ENCODE measurements around the gene AASDH. TPM values are rescaled to one million over a fixed set of nuclear protein-coding genes. Genes with fewer than 3 reads are reported as not detected.

Gene AASDH, protein sequence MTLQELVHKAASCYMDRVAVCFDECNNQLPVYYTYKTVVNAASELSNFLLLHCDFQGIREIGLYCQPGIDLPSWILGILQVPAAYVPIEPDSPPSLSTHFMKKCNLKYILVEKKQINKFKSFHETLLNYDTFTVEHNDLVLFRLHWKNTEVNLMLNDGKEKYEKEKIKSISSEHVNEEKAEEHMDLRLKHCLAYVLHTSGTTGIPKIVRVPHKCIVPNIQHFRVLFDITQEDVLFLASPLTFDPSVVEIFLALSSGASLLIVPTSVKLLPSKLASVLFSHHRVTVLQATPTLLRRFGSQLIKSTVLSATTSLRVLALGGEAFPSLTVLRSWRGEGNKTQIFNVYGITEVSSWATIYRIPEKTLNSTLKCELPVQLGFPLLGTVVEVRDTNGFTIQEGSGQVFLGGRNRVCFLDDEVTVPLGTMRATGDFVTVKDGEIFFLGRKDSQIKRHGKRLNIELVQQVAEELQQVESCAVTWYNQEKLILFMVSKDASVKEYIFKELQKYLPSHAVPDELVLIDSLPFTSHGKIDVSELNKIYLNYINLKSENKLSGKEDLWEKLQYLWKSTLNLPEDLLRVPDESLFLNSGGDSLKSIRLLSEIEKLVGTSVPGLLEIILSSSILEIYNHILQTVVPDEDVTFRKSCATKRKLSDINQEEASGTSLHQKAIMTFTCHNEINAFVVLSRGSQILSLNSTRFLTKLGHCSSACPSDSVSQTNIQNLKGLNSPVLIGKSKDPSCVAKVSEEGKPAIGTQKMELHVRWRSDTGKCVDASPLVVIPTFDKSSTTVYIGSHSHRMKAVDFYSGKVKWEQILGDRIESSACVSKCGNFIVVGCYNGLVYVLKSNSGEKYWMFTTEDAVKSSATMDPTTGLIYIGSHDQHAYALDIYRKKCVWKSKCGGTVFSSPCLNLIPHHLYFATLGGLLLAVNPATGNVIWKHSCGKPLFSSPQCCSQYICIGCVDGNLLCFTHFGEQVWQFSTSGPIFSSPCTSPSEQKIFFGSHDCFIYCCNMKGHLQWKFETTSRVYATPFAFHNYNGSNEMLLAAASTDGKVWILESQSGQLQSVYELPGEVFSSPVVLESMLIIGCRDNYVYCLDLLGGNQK
- 8.1 TPM for total RNA-seq
- long read RNA-seq, partial matches to known transcripts: 4 of 9 reads
- long read RNA-seq, other reads (novel, unspliced or antisense): 2 of 9 reads

DNA sequence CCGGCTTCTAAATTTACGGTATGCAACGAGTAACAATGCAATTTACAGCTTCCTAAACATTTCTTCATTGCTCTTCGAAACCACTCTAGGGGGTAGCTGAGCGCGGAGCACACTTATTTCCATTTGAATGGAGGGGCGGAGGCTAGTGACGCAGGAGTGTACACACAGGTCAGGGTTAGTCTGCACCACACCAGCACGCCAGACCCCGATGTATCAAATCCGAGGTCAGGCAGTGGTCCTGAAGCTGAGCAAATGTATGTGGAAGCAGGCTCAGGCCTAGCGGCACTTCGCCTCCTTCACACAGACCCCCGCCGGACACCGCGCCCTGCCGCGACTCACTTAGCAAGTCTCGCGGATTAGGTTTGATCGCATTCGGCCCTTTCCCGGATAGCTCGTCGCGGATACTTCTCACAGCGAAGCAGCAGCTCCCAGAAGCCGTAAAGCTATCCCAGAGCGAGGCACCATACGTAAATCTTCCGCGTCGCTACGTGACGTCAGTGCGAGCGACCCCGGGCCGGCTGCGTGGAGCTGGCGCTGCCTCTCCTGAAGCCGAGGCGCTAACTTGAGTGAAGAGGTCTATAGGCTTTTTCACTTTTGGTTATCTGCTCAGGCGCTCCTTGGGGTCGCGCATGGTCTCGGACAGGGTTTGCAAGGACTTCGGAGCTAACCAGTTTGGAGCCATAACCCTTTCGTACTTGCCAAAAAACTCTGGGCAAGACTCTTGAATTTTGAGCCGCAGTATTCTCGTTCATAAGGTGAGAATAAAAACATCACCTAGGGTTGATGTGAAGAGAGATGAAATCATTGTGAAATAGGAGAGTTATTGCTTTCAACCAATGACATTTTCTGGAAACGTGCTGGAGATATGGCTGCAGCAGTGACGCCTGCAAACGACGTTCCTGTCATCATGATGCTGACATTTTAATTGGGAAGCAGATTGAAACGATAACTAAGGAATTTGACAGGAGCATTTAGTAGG, at the start of gene AASDH:
Gene AASDH, minus strand, starts transcription at position 469 of the 979 bp plus-strand sequence. CDS start 3,192 bp downstream, outside the sequence.
- peak; percentile 96 for DNase-seq (ENCODE audit: low spot score)
- intact Hi-C loops (cut with DNase I): loop anchor here (1.0 kb wide), 1 partner anchor 48 kb away; the partner anchor contains the start of gene PPAT

DNA sequence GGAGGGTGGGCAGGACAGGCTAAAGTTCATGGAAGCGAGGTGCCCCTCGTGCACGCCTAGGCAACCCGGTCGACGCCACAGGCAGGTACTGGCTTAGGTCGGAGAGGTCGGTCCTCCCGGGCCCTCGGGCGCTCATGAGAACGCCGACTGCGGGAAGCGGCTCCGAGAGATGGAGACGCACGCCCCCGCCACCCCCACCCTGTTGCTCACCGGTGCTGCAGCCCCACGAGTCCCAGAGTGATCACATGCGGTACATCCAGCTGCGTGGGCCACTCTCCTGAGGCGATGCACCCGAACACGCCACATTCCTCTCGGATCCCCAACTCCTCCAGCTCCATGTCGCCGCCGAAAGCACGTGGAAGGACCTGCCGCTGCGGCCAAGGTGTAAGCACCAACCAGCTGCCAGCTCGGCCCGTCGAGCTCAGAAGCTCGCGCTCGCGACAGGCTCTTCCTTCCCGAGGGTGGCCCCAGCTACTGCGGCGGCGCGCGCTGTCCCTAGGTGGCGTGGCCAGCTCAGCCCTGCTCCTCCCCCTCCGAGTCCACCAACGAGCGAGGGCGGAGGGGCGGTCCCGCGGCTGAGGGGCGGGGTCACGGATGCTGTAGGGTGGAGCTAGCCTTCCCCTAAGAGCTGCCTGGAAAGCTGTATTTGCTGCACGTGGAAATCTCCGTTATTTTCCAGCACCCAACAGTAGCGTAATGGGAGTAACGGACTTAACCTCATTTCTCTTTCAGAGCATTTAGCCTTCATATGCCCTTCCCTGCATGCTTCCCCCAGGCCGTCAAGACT, 48.0 kb upstream of the AASDH start, which contains the start of gene PPAT:
Gene PPAT, minus strand, starts transcription at position 476 of the 787 bp plus-strand sequence. Its CDS starts 138 bp downstream, at position 338.
- DNase-seq (ENCODE audit: low spot score): peak; percentile 99
- intact Hi-C loops (cut with DNase I): loop anchor here (1.0 to 10.0 kb wide), 4 partner anchors 32 to 369 kb away; partner anchors contain the start of genes AASDH and SRP72

DNA sequence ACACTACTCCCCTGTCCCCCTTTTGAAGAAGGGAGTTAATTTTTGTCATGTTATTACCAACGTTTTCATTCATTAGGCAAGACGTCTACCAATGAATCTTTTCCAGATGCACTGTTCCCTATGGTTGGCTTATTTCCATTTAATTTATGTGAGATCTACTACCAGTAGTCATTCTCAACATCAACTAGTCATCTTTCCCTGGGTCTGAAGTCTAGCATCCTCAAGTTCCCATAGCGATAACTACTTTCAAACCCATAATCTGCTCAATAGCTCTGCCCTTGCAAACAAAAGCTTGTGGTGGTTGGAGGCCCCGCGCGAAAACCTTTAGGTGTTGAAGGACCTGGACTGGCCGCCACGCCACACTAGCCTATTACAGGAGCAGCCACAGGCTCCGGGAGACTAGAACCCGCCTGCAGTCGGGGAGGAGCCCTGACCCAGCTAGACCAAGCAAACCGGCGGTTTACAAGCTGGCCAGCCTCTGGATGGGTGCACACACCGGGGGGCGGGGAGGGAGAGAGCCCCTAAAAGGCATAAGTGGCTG, 47.4 kb upstream of the AASDH start:
- intact Hi-C loops (cut with DNase I): loop anchor here (1.0 to 10.0 kb wide), 4 partner anchors 33 to 370 kb away; partner anchors contain the start of genes AASDH and SRP72
- DNase-seq (ENCODE audit: low spot score): no peak

DNA sequence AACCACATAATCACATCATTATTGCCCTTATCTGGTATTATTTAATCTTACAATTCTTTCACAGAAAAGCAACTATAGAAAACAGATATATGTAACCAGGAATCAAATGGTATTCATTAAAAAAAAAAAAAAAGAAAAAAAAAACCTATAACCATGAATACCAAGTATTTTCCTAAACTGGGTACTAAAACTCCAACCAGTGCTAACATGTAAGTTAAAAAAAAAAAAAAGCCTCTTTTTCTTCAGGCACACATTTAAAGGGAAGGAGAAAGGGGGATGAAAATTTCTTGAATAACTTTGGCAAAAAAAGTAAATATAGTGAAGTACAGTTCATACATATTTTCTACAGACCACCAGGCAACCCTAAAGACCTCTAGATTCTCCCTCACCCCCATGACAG, 46.0 kb upstream of the AASDH start:
- DNase-seq (ENCODE audit: low spot score): no peak
- intact Hi-C loops (cut with DNase I): loop anchor here (10.0 kb wide), 1 partner anchor 372 kb away; no protein-coding TSS in a partner anchor

DNA sequence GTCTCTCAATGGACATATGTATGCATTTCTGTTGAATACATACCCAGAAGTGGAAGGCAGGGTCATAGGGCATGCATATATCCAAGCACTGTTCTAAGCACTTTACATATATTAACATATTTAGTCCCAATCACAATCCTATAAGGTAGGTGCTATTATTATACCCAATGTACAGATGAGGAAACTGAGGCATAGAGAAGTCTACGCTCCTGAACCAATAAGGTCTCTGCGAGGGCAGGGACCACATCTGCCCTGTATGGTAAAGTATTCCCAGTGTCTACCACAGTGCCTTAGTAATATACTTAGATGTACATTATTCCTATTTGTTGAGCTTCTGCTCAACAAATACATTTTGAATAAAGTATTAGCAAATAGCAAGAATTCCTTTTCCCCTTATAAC, 42.9 kb upstream of the AASDH start:
- no peak for DNase-seq (ENCODE audit: low spot score)
- intact Hi-C loops (cut with DNase I): loop anchor here (10.0 kb wide), 1 partner anchor 375 kb away; no protein-coding TSS in a partner anchor

DNA sequence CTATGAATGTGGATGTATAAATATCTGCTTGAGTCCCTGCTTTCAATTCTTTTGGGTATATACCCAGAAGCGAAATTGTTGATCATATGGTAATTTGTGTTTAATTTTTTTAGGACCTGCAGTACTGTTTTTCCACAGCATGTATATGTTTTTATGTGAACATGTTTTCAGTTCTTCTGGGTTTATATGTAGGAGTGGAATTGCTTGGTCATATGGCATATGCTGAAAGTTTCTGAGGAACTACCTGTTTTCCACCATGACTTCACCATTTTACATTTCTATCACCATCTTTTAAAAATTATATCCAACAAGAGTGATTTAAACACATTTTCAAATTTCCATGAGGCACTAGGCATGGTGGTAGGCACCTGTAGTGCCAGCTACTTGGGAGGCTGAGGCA, 39.9 kb upstream of the AASDH start:
- no peak for DNase-seq (ENCODE audit: low spot score)
- intact Hi-C loops (cut with DNase I): no loop called here

DNA sequence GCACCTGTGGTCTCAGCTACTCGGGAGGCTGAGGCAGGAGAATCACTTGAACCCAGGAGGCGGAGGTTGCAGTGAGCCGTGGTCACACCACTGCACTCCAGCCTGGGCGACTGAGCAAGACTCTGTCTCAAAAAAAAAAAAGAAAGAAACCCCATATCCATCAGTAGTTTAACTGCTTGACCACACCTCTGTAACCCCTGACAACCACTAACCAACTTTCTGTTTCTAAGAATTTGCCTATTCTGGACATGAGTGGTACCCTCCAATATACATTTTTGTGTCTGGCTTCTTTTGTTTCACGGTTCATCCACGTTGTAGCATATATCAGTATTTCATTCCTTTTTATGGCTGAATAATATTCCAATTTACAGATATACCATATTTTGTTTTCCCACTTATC, 39.0 kb upstream of the AASDH start:
- no peak for DNase-seq (ENCODE audit: low spot score)
- intact Hi-C loops (cut with DNase I): no loop called here

DNA sequence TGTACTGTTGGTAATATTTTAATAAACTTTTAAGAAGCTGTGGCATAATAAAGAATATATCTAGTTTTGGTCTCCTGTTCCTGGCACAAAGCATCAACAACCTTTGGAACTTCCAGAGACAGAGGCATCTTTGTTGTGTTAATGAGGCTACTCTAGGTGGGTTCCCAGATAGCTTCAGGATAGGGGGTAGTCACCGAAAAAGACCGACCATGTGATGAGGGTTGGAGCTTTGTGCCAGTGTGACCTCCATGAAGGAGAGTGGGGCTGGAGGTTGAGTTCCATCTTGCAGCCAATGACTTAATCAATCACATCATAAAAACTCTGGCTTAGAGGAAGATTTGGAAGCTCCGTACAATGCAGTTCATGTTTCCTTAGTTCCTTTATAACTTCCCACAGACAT, 38.2 kb upstream of the AASDH start:
- DNase-seq (ENCODE audit: low spot score): no peak
- intact Hi-C loops (cut with DNase I): no loop called here

DNA sequence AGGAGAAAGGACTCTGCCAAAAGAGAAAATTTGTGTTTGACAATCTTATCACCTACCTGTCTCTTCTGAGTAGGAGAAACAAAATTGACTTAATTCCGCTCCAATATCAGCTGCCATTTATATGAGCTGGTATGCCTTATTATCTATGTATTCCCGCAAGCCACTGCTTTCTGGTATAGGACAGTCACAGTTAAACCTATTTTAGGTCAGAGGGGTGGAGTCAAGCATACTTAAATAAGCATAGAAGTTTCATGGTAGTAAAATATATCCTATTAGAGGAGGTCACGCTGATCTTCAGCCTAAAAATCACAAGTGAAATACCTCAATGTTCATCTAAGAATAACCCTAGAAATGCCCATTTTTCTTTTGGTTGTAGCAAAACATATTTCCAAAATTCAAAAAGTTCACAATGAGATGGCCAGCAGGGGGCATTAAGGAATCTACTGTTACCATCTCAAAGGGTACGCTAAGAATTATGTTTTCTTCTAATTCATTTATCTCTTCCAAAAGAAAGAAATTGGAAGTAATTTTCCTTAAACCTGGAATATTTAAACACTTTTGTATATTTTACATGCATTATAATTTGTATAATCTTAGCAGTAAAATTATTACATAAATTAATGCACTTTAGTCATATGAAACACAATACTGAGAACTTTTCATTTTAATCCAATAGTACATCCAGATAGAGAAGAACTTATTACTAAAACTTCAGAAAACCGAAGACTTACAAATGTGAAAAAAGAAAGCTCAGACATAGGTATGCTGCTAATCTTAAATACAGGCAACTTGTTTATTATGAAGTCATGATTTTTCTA, 37.6 kb upstream of the AASDH start:
- DNase-seq (ENCODE audit: low spot score): no peak
- intact Hi-C loops (cut with DNase I): loop anchor here (1.0 kb wide), 1 partner anchor 42 kb away; the partner anchor contains the start of gene SRP72

DNA sequence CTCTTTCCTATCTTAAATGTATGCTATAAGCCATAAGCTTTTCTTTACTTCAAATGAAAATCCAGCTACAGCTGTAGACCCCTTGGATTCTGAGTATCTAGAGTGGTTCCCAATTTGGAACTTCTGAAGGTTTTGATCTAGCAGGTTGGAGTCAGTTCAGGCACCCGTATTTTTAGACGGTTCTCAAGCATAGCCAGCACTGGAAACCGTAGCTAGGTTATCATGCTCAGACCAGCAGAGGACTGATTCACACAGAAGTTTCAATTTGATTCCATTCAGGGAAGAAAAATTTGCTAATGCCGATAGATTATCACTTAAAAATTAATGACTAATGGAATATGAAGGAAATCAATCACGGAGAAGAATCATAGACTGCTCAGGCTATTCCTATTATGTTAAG, 36.9 kb upstream of the AASDH start:
- DNase-seq (ENCODE audit: low spot score): no peak
- intact Hi-C loops (cut with DNase I): loop anchor here (1.0 kb wide), 1 partner anchor 43 kb away; the partner anchor contains the start of gene SRP72

DNA sequence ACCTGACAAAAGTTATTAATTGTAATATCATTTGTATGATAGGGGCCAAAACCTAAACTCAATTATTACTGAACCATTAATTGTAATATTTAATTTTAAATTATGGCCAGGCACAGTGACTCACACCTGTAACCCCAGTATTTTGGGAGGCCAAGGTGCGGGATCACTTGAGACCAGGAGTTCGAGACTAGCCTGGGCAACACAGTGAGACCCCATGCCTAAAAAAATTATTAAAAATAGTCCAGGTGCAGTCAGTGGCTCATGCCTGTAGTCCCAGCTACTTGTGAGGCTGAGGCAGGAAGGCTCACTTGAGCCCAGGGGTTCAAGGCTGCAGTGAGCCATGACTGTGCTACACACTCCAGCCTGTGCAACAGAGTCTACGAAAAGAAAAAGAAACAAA, 30.1 kb upstream of the AASDH start:
- DNase-seq (ENCODE audit: low spot score): no peak
- intact Hi-C loops (cut with DNase I): no loop called here

DNA sequence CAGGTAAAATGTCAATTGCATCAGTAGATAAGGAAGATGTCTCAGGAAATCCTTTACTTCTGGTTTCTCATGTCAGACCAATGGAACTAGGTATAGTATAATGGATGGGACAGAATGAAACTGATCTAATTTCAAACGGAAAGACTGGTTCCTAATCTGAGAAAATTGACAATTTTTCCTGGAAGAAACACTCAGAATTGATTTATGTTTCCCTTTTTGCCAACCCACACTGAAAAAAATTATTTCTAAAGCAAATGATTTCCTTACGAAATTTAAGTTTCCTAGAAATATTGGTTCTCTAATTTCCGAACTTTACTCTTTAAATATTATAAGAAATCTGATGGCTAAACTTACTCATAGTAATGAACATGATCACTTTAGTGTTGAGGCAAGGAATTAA, 29.1 kb upstream of the AASDH start:
- DNase-seq (ENCODE audit: low spot score): no peak
- intact Hi-C loops (cut with DNase I): no loop called here

DNA sequence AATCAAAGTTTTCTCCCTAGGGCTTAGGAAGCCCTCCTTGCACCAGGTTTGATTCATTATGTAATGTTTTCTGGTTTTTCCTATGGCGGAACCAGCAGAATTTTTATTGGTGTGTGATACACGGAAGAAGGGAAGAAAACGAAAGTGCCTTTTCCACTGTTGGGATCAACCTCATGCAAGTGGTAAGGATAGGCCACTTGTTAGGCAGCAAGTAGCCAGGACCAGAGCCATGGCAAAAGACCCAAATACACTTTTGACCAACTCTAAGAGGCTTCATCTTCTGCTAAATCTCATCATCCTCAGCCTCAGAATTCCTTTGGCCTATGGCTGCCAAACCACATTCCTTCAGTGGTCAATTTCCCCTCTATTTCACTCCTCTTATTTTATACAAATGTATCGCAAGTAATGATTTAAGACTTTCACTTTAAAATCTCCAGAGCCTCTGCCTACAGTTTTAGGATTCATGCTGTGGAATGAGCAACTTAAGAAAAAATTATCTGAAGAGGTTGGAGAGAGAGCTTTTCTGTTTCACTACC, 26.9 kb upstream of the AASDH start:
- intact Hi-C loops (cut with DNase I): no loop called here
- no peak for DNase-seq (ENCODE audit: low spot score)

DNA sequence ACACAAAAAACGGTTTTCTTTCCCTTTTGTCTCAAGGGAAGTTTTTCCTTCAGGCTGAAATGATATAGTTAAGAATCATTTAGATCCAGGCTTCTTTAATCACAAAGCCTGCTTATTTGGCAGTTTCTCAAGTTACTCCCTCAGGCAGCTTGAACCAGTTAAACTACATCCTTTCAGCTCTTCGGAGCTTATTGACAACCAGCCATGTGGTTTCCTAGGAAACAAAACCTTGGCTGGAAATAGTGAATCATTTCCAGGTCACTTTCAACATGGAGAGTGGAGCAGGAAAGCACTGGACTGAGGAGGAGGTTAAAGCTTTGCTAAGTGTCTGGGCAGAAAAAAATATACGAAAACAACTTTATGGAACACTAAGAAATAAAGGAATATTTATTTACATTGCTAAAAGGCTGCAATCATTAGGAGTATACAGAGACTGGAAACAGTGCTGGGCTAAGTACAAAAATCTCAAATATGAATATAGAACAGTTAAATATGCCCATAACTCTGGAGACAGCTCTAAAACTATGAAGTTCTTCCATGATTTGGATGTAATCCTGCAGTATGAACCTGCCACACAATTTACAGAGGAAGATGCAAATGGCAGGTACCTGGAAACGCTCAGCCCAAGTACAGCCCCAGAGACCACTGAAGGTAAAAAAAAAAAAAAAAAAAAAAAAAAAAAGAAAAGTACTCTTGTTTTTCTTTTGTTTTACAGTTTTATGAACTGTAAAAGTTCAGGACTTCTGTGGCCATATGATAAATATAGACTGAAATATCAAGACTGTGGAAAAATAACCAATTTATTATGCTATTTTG, 23.2 kb upstream of the AASDH start:
- intact Hi-C loops (cut with DNase I): no loop called here
- DNase-seq (ENCODE audit: low spot score): no peak

DNA sequence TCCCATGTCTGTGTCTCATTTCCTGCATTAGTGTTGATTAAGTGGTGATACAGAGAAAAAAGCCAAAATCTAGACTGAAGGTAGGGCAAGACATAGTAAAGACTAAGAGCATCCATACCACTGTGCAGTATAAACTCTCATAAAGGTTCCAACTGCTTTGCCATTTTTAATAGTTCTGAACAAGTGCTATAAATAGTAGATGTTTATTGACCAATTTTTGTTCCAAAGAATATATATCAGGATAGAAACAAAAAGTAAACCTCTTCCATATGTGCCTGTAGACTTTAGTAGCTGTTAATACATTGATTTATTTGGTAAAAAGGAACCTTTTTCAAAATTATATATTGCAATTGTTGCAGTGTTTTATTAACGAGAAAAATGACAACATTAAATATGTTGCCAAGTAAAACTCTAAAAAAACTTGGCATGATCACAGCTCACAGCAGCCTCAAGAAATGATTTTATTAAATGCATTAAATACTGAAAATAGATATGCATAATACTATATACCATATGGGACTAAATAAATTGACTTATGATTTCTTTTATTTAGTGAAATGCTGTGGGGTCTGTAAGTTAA, 22.3 kb upstream of the AASDH start:
- no peak for DNase-seq (ENCODE audit: low spot score)
- intact Hi-C loops (cut with DNase I): no loop called here

Measured in cardiac septum (tissue), 1 donor.